HG03354 (cell line): Measurements from ENCODE around the gene MED13L.
A peak's percentile ranks its signal among the peaks of the same experiment; 100 is the strongest.

Experiments used
- ATAC-seq: cut with Tn5 transposase; IDR thresholded peaks from one replicate; pipeline ENCODE4 v1.9.1; 2021; ENCODE audit warnings: mild to moderate bottlenecking; ENCODE audit not compliant: unreplicated experiment, poor library complexity, severe bottlenecking

The MED13L gene

DNA sequence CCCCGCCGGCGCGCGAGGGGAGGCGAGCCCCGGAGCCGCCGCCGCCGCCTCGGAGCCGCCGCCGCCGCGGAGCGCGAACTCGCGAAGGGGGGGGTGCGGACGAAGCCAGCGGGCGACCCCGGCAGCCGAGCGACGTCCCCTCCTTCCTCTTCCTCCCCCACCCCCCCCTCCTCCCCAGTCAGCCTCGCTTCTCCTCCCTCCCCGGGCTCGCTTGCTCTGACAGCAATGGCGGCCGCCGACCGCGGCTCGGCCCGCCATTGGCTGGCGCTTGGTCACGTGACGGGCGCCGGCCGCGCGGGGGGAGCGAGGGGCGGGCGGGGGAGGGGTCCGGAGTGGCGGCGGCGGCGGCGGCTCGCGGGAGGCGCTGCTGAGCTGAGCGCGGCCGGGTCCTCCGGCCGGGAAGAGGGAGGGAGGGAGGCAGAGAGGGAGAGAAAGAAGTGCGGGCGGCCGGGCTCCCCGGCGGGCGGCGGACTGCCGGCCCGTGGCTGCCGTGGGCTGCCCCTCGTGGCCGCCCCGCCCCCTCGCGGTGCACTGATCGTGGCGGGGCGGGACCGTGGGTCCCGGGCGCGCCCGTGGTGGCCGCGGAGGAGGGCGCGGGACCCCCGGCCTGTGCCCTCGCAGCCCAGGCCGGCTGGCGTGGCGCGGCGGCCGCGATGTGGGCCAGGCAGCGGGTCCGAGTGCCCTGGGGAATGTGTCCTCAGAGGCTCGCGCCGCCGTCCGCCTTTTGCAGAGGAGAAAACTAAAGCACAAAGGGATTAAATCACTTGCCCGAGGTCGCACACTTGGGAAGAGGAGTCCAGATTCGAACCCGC is at the start of gene MED13L:
MED13L (minus strand) TSS at position 227 of the 812 bp plus-strand sequence. CDS start 562 bp downstream, outside the sequence.
- ATAC-seq: peak; percentile 83

DNA sequence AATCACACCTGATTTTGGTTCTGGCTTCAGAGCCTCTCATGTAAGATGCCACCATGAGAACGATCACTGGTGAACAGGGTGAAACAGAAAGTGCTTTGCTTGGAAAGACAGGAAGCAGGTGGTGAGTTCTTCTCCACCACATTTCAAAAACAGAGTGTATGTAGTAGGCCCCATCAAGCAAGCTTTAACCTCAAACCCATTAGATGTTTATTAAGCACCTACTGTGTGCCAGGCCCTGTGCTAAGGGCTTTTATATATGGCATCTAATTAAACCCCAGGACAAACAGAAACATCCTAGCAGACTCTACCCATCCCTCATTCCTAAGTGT is 47.8 kb upstream of the MED13L start:
- peak; percentile 92 for ATAC-seq

DNA sequence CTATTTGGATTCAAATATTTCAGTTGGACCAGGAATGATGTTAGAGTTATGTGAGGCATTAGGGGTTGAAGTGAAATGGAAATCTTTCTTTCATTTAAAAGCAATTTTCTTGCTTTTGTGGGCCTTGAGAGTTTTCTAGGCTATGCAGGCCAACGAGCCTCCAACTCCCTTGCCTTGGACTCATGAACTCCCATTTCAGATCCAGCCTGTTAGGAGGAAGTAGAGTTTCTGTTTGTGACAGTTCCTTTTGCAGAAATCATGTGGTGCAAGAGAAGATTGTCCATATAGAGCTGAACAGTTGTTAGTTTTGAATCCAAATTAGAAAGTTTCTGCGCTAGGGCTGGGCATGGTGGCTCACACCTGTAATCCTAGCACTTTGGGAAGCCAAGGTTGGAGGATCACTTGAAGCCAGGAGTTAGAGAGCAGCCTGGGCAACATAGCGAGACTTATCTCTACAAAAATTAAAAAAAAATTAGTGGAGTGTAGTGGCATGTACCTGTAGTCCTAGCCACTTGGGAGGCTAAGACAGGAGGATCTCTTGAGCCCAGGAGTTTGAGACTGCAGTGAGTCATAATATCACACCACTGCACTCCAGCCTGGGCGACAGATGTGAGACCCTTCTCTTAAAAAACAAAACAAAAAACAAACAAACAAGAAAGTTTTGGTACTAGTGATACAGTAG is 47.3 kb upstream of the MED13L start:
- no peak for ATAC-seq

GRCh38 chr12:116323406-116324386 is 46.2 kb upstream of the MED13L start:
- no peak for ATAC-seq

- ATAC-seq: no peak
These were observed 44.4 kb upstream of the MED13L start for GRCh38 chr12:116321913-116322312.

- ATAC-seq: no peak
These were observed 43.3 kb upstream of the MED13L start for GRCh38 chr12:116320791-116321217.

DNA sequence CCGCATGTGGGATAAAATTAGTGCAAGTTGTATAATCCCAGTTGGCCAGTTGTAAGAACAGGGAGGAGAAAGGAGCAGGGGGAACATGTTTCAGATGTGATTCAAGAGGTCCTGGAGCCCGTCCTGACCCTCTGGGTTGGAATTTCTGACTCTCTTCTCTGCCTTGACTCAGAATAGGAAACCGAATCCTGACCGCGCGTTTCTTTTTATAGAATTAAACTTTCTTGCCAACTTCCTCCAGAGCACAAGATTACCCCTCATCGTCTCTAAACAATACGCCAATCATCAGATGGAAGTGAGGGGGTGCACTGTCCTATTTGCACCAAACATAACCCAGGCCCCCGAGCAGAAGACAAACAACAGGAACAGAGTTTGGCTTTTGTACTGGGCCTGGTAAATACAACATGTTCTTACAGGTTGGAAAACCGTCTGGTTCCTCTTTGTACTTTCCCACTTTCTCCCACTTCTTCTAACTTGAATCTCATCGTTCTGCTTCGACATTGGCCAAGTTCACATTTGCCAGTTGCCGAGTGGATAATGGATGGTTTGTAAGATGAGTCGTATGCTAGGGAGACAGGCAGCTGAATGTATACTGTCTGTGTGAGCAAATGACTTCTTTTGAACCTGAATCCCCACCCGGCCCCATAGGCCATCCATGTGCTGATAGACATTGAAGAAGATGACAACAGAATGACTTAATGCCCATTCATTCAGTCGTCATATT is 42.6 kb upstream of the MED13L start:
- no peak for ATAC-seq

GRCh38 chr12:116319233-116319897 is 41.9 kb upstream of the MED13L start:
- no peak for ATAC-seq

DNA sequence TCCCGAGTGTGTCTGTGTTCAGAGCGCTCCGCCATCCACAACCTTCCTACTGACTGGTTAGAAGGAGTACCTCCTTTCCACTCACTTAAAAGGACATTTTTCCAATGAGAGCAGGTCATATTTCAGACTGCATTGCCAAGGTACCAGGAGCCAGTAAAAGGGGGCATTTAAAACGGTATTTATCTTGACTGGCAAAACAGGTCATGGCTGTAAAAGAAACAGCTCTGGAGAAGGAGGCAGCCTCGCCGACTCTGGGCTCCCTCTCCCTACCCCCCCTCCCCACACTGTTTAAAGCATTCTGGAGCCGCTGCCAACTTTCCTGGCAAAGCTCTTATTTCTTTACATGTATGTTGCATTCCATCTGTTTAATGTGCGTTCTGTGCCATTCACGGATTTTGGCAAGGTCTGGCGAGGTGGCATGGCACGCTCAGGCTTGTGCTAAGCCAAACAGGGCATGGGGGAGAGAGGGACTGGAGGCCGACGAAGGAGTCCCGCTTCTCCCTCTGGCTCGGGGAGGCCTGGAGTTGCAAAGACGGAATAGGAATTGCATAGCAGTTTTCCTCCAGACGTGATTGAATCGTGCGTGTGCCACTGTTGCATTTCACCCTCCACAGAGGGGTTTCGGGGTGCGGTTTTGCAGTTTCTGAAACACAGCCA is 41.2 kb upstream of the MED13L start:
- no peak for ATAC-seq

- ATAC-seq: no peak
These were observed 40.6 kb upstream of the MED13L start for GRCh38 chr12:116317986-116318575.

DNA sequence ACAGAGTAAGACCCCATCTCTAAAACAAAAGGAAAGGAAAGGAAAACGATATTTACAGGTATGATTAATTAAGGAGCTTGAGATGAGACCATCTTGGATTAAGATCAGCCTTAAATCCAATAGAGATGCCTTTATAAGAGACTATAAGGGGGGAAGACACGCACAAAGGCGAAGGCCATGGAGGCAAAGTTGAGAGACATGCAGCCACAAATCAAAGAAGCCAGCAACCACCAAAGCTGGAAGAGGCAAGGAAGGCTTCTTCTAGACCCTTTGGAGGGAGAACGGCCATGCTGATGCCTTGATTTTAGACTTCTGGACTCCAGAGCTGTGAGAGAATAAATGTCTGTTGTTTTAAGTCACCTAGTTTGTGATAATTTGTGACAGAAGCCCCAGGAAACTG is 39.6 kb upstream of the MED13L start:
- no peak for ATAC-seq

DNA sequence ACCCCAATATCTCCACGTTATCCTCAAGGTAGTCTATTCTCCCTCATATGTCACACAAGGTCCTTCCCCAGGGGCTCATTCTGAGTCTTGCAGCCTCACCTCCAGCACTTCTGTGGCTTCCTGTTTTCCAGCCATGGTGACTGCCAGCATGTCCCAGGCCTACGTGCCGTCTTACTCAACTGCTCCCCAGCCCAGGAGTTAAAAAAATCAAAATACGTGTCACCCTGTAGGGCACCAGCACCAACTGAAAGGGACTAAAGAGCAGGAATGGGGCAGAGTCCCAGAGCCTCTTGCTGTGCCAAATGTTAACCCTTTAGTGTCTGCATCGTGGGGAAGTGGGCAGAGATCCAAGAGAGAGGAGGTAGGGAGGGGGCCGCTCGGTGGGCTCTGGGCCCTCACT is 37.0 kb upstream of the MED13L start:
- no peak for ATAC-seq

DNA sequence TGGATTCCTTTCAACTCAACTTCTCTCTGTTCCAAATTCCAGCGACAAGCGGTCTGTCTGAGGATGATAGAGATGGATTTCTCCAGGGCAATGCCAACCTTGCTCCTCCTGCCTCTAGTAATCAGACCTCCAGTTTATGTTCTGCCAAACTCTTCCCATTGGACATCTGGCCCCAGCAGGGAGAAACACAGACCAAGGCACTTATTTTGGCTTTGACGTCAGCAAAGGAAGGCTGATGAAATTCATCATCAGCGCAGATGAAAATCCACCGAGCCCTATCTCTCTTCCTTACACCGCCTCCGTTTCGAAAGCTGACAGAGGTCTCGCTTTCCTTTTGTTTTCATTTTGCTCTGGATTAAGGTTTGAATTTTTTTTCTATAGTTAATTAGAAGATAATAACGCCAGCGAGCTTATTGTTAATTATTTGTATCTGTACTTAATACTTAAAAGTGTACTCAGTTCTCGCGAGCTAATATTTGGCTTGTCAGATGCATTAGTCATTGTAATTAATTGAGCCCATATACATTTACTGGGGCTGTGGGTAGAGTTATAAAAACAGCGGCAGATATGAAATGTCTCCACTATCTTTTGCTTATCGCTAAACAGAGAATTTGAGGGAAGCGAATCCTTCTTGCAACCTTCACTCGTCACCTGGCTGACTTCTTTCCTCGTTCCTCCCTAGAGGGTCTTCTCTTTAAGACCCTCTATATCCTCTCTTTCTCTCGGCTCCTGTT is 35.9 kb upstream of the MED13L start:
- no peak for ATAC-seq

DNA sequence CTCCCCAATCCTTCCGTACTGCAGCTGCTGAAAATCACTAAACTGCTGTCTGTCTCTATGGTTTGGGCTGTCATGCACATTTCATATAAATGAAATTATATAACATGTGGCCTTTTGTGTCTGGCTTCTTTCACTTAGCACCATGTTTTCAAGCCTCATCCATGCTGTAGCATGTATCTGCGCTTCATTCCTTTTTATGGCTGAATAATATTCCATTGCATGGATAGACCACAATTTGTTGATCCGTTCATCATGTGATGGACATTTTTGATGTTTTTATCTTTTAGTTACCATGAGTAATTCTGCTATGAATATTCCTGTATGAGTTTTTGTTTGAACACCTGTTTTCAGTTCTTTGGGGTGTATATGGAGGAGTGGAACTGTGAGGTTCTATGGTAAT is 32.6 kb upstream of the MED13L start:
- no peak for ATAC-seq

DNA sequence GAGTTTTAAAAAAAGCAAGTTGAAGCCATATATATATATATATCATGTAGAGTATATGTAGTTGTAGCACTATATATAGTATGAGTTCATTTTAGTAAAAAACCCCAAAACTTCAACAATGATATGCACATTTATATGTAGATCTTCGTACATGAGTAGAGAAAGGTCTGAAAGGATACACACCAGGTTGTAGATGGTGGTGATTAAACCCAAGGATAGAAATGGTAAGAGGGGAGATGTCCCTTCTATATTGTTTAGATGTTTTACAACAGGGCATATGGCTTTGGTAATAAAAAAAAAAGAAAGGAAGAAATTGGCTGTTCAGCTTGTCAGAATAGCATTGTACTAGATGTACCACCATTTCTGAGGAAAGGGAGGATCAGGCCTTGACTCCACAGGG is 31.9 kb upstream of the MED13L start:
- no peak for ATAC-seq

GRCh38 chr12:116308647-116309046 is 31.2 kb upstream of the MED13L start:
- no peak for ATAC-seq

DNA sequence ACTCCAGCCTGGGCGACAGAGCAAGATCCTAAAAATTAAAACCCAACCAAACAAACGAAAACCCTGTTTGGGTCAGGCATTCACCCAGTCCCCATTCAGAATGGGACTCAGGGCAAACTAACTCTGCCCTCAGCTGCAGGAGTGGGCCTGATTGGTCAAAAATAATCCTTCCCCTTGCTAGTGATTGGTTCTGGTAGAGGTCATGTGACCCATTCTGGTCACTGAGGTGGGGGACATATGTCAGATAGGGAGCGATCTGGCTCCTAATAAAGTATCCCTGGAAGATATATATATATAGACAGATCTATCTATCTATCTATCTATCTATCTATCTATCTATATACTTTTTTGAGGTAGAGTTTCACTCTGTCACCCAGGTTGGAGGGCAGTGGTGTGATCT is 29.5 kb upstream of the MED13L start:
- ATAC-seq: no peak

- no peak for ATAC-seq
These were observed 29.0 kb upstream of the MED13L start for GRCh38 chr12:116306506-116306905.
